ENCODE results near the gene BLMH.

DNA sequence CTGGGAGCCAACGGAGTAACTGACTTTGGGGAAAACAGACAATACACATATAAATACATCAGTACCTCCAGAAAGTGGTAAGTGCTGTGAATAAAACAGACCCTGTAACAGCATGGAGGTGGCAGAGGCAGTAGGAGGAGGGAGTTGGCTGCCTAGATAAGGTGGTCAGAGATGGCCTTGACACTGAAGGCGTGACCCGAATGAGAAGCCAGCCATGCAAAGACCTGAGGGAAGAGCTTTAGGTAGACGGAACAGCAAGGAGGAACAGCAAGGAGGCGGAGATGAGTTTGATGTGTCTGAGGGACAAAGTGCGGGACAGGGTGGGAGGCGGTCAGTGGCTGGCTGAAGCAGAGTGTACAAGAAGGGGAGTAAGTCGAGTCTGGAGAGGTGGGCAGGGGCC is 48.2 kb downstream of the BLMH start:
- TF ChIP-seq, protein P1, sequence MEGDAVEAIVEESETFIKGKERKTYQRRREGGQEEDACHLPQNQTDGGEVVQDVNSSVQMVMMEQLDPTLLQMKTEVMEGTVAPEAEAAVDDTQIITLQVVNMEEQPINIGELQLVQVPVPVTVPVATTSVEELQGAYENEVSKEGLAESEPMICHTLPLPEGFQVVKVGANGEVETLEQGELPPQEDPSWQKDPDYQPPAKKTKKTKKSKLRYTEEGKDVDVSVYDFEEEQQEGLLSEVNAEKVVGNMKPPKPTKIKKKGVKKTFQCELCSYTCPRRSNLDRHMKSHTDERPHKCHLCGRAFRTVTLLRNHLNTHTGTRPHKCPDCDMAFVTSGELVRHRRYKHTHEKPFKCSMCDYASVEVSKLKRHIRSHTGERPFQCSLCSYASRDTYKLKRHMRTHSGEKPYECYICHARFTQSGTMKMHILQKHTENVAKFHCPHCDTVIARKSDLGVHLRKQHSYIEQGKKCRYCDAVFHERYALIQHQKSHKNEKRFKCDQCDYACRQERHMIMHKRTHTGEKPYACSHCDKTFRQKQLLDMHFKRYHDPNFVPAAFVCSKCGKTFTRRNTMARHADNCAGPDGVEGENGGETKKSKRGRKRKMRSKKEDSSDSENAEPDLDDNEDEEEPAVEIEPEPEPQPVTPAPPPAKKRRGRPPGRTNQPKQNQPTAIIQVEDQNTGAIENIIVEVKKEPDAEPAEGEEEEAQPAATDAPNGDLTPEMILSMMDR (IDR thresholded peaks at IDR 0.05; ENCODE audit: low read depth, low read length, missing input control) = no peak
- TF ChIP-seq YY1 (IDR thresholded peaks at IDR 0.05) (no peak), JUND (IDR thresholded peaks at IDR 0.05) (no peak), MAX (IDR thresholded peaks at IDR 0.05) (no peak), TAF1 (conservative IDR thresholded peaks at IDR 0.05) (no peak), GABPA (IDR thresholded peaks at IDR 0.05 in 1 of 2, conservative IDR thresholded peaks at IDR 0.05 in 1 of 2) (no peak), EGR1 (IDR thresholded peaks at IDR 0.05; ENCODE audit: low read depth in 2 of 2) (no peak), RAD21 (IDR thresholded peaks at IDR 0.05) (no peak), SP1 (IDR thresholded peaks at IDR 0.05) (no peak), NR2F2 (IDR thresholded peaks at IDR 0.05) (no peak)
